MM.1S (cell line): ENCODE data around the gene CLMN.

ENCODE experiments used
- DNase-seq: peaks from one replicate; pipeline ENCODE4 v3.0.0-alpha.2; 2015
- H2AFZ ChIP-seq: fragments of 300-600 bp; sonication (generic); 2 replicates; pipeline ENCODE4 v1.6.0; 2016; ENCODE audit warnings: antibody characterized with exemption, low read length
- H3F3A ChIP-seq: fragments of 300-600 bp; sonication (generic); 2 replicates; pipeline ENCODE4 v1.6.1; 2016; ENCODE audit warnings: mild to moderate bottlenecking, antibody characterized with exemption, low read length, moderate library complexity, mixed read lengths; ENCODE audit not compliant: insufficient read depth
- H3K27ac ChIP-seq: fragments of 300-600 bp; sonication (generic); 2 replicates; pipeline ENCODE4 v1.5.1; 2016; ENCODE audit warnings: mild to moderate bottlenecking, low read length
- H3K27me3 ChIP-seq: fragments of 300-600 bp; sonication (generic); replicated peaks from 2 replicates; pipeline ENCODE4 v1.6.0; 2016; ENCODE audit warnings: low read length; ENCODE audit not compliant: insufficient read depth
- H3K36me3 ChIP-seq: fragments of 300-600 bp; sonication (generic); replicated peaks from 2 replicates; pipeline ENCODE4 v1.6.1; 2016; ENCODE audit warnings: mild to moderate bottlenecking, low read length, mixed read lengths; ENCODE audit not compliant: insufficient read depth
- H3K4me1 ChIP-seq: fragments of 300-600 bp; sonication (generic); 2 replicates; pipeline ENCODE4 v1.6.1; 2016; ENCODE audit warnings: low read length, mixed read lengths
- H3K4me2 ChIP-seq: fragments of 300-600 bp; sonication (generic); 2 replicates; pipeline ENCODE4 v1.6.0; 2016; ENCODE audit warnings: low read depth, low read length
- H3K4me3 ChIP-seq: fragments of 300-600 bp; sonication (generic); 2 replicates; pipeline ENCODE4 v1.5.1; 2016; ENCODE audit warnings: low read length, mixed read lengths
- H3K79me2 ChIP-seq: fragments of 300-600 bp; sonication (generic); 2 replicates; pipeline ENCODE4 v1.6.1; 2016; ENCODE audit warnings: mixed run types, low read length, mixed read lengths
- H3K9ac ChIP-seq: fragments of 300-600 bp; sonication (generic); 2 replicates; pipeline ENCODE4 v1.6.1; 2016; ENCODE audit warnings: low read length, mixed read lengths
- H3K9me2 ChIP-seq: fragments of 300-600 bp; sonication (generic); replicated peaks from 2 replicates; pipeline ENCODE4 v1.6.1; 2016; ENCODE audit warnings: mild to moderate bottlenecking, low read length, mixed read lengths; ENCODE audit not compliant: insufficient read depth
- H3K9me3 ChIP-seq: fragments of 300-600 bp; sonication (generic); replicated peaks from 2 replicates; pipeline ENCODE4 v1.6.1; 2016; ENCODE audit warnings: mild to moderate bottlenecking, low read length, mixed read lengths; ENCODE audit not compliant: insufficient read depth
- H4K20me1 ChIP-seq: fragments of 300-600 bp; sonication (generic); 2 replicates; pipeline ENCODE4 v1.6.1; 2016; ENCODE audit warnings: mild to moderate bottlenecking, low read length, moderate library complexity, mixed read lengths; ENCODE audit not compliant: insufficient read depth
- CTCF ChIP-seq: fragments of 300-600 bp; sonication (generic); IDR thresholded peaks from 2 replicates; pipeline ENCODE4 v1.5.1; 2016; ENCODE audit warnings: antibody characterized with exemption, low read length, mixed read lengths
- EZH2 ChIP-seq: fragments of 300-600 bp; sonication (generic); optimal IDR thresholded peaks from 2 replicates; pipeline ENCODE3; 2017; ENCODE audit warnings: low read depth, mild to moderate bottlenecking, antibody characterized with exemption, low read length, mixed read lengths
- EZH2phosphoT487 ChIP-seq: fragments of 300-600 bp; sonication (generic); IDR thresholded peaks from 2 replicates; pipeline ENCODE4 v1.6.1; 2018; ENCODE audit warnings: antibody characterized with exemption, low read length

Gene CLMN

GRCh38 chr14:95331708-95332408 is 12.2 kb upstream of the CLMN start:
- no peaks in the 10 kb centered on the region for H3K27me3 ChIP-seq
- H3F3A ChIP-seq: peaks cover 8% of the 10 kb centered on the region
- no peaks in the 10 kb centered on the region for H4K20me1 ChIP-seq
- TF ChIP-seq EZH2 (no peak), CTCF (no peak), EZH2phosphoT487 (no peak)
- no peak for DNase-seq
- H3K4me2 ChIP-seq: no peak overlapping the region
- no peak overlapping the region for H3K9ac ChIP-seq
- H2AFZ ChIP-seq: no peak overlapping the region
- no peak overlapping the region for H3K4me3 ChIP-seq
- H3K79me2 ChIP-seq: no peaks in the 10 kb centered on the region
- H3K36me3 ChIP-seq: no peaks in the 10 kb centered on the region
- no peak overlapping the region for H3K27ac ChIP-seq
- no peaks in the 10 kb centered on the region for H3K9me2 ChIP-seq
- no peaks in the 10 kb centered on the region for H3K9me3 ChIP-seq
- H3K4me1 ChIP-seq: peaks cover 31% of the 10 kb centered on the region

GRCh38 chr14:95330591-95331370 is 11.1 kb upstream of the CLMN start:
- Histone ChIP-seq H3K27me3 (no peaks in the 10 kb centered on the region), H4K20me1 (no peaks in the 10 kb centered on the region), H3K36me3 (no peaks in the 10 kb centered on the region), H3K9me2 (no peaks in the 10 kb centered on the region), H2AFZ (no peak overlapping the region), H3F3A (peaks cover 8% of the 10 kb centered on the region), H3K4me3 (no peak overlapping the region), H3K4me1 (peaks cover 36% of the 10 kb centered on the region), H3K79me2 (no peaks in the 10 kb centered on the region), H3K9me3 (no peaks in the 10 kb centered on the region), H3K27ac (no peak overlapping the region), H3K9ac (no peak overlapping the region), H3K4me2 (no peak overlapping the region)
- TF ChIP-seq EZH2phosphoT487 (no peak), EZH2 (no peak), CTCF (no peak)
- no peak for DNase-seq

GRCh38 chr14:95329941-95330340 is 10.2 kb upstream of the CLMN start:
- H3K36me3 ChIP-seq: no peaks in the 10 kb centered on the region
- H3K27me3 ChIP-seq: no peaks in the 10 kb centered on the region
- no peak for DNase-seq
- peaks cover 8% of the 10 kb centered on the region for H3F3A ChIP-seq
- H2AFZ ChIP-seq: no peak overlapping the region
- H3K9me2 ChIP-seq: no peaks in the 10 kb centered on the region
- H3K79me2 ChIP-seq: no peaks in the 10 kb centered on the region
- H3K9me3 ChIP-seq: no peaks in the 10 kb centered on the region
- H4K20me1 ChIP-seq: no peaks in the 10 kb centered on the region
- no peak overlapping the region for H3K27ac ChIP-seq
- H3K4me1 ChIP-seq: peaks cover 36% of the 10 kb centered on the region
- H3K4me3 ChIP-seq: no peak overlapping the region
- TF ChIP-seq EZH2 (no peak), CTCF (no peak), EZH2phosphoT487 (no peak)
- no peak overlapping the region for H3K9ac ChIP-seq
- no peak overlapping the region for H3K4me2 ChIP-seq
